Body of pancreas (tissue), 4 donors: ENCODE data around the gene RPTOR. TPM values are rescaled to one million over a fixed set of nuclear protein-coding genes. Genes with fewer than 3 reads are reported as not detected.

Source experiments
- ATAC-seq: fragments of 150-250 bp; one replicate; pipeline ENCODE4 v1.9.1; 2016
- DNase-seq, 4 donors: peaks; one replicate each; pipeline ENCODE4 v3.0.0-alpha.2; 2019
- H3K27ac ChIP-seq, 4 donors: fragments of 200-600 bp; sonication (generic); 1 replicate in 3 of 4; 2 replicates in 1 of 4; pipeline versions ENCODE4 v1.5.1 to v1.6.1; 2016 to 2019; ENCODE audit warnings: mild to moderate bottlenecking in 1 of 4, mixed read lengths in 1 of 4, moderate library complexity in 1 of 4
- H3K27me3 ChIP-seq, 2 donors: fragments of 200-600 bp; sonication (generic); one replicate each; pipeline ENCODE4 v1.6.0; 2016; ENCODE audit warnings: mild to moderate bottlenecking in 1 of 2
- H3K36me3 ChIP-seq, 2 donors: fragments of 200-600 bp; sonication (generic); replicated peaks in 1 of 2; 2 replicates each; pipeline ENCODE4 v1.5.1; 2016; ENCODE audit warnings: low read depth in 2 of 2; ENCODE audit not compliant: insufficient read depth in 1 of 2
- H3K4me1 ChIP-seq: fragments of 200-600 bp; sonication (generic); one replicate; pipeline ENCODE4 v1.6.0; 2016
- H3K4me3 ChIP-seq, 2 donors: fragments of 200-600 bp; sonication (generic); 1 replicate in 1 of 2; 2 replicates in 1 of 2; pipeline ENCODE4 v1.5.1; 2016 to 2019
- H3K9me3 ChIP-seq, 3 donors: fragments of 200-600 bp; sonication (generic); 1 replicate in 2 of 3; 2 replicates in 1 of 3; pipeline ENCODE4 v1.5.1; 2016
- CTCF ChIP-seq, 7 experiments: fragments of 450-650 bp in 4 of 7; fragments of 200-600 bp in 3 of 7; sonication (generic) in 3 of 7; IDR thresholded peaks; one replicate each; pipeline ENCODE4 v1.5.1; 2016 to 2019; ENCODE audit warnings: antibody characterized with exemption in 7 of 7
- POLR2A ChIP-seq, 3 donors: fragments of 450-650 bp; IDR thresholded peaks; one replicate each; pipeline ENCODE4 v1.6.1; 2016; ENCODE audit warnings: antibody characterized with exemption in 3 of 3, mild to moderate bottlenecking in 2 of 3
- WGBS, 2 donors: methylation state at CpG; one replicate each; pipeline ENCODE4 v1.1.5; 2017; 5-methylcytosine and 5-hydroxymethylcytosine counted together
- intact Hi-C: fragments of 100-400 bp; cut with DNase I; formaldehyde crosslinking; loops from one replicate; pipeline ENCODE4 v1.15.1; 2023
- total RNA-seq, 2 donors: library from RNA; depleted of rRNA; stranded (reverse); fragments of >200 nt; gene quantifications; one replicate each; pipeline ENCODE4 v1.1.0, GENCODE V29; 2016

Gene RPTOR
- total RNA-seq, 2 donors from 2014 or later = 22.3 to 34.3 TPM

- ATAC-seq (peak; percentile 27), DNase-seq (peak in 2 of 4 donors; percentile 6 to 35)
- no peak overlapping the region for H3K27ac ChIP-seq
- no peak overlapping the region for H3K4me3 ChIP-seq
- H3K36me3 ChIP-seq = peaks cover 0 to 8% of the 10 kb centered on the region in 2 donors
- intact Hi-C loops = no loop called here
- H3K27me3 ChIP-seq = no peaks in the 10 kb centered on the region
- no peaks in the 10 kb centered on the region for H3K4me1 ChIP-seq
- H3K9me3 ChIP-seq = no peaks in the 10 kb centered on the region
- WGBS, 2 donors = 78 to 90% methylated on average over 17 to 31 of the region's 33 CpGs
- TF ChIP-seq POLR2A (IDR thresholded peaks at IDR 0.05) (no peak), CTCF (IDR thresholded peaks at IDR 0.05) (no peak)
Observed at GRCh38 chr17:80919331-80920311, 375.0 kb downstream of the RPTOR start.

- TF ChIP-seq POLR2A (IDR thresholded peaks at IDR 0.05) (no peak), CTCF (IDR thresholded peaks at IDR 0.05) (no peak)
- 75 to 83% methylated on average over 5 to 18 of the region's 18 CpGs for WGBS, 2 donors
- intact Hi-C loops = no loop called here
- H3K4me1 ChIP-seq = no peaks in the 10 kb centered on the region
- no peak overlapping the region for H3K4me3 ChIP-seq
- peak in 1 of 4 donors; percentile 6 for DNase-seq
- peak; percentile 30 for ATAC-seq
- no peaks in the 10 kb centered on the region for H3K9me3 ChIP-seq
- no peak overlapping the region for H3K27ac ChIP-seq
- no peaks in the 10 kb centered on the region for H3K27me3 ChIP-seq
- H3K36me3 ChIP-seq = peaks cover 0 to 9% of the 10 kb centered on the region in 2 donors
Observed at GRCh38 chr17:80920441-80920840, 375.8 kb downstream of the RPTOR start.

- intact Hi-C loops = no loop called here
- no peaks in the 10 kb centered on the region for H3K27me3 ChIP-seq
- H3K36me3 ChIP-seq = peaks cover 0 to 15% of the 10 kb centered on the region in 2 donors
- H3K4me1 ChIP-seq = no peaks in the 10 kb centered on the region
- no peak overlapping the region for H3K4me3 ChIP-seq
- H3K27ac ChIP-seq = no peak overlapping the region
- no peaks in the 10 kb centered on the region for H3K9me3 ChIP-seq
- DNase-seq = peak in 1 of 4 donors; percentile 3
- TF ChIP-seq POLR2A (IDR thresholded peaks at IDR 0.05) (no peak), CTCF (IDR thresholded peaks at IDR 0.05) (no peak)
- WGBS, 2 donors = 87 to 96% methylated on average over 18 to 22 of the region's 22 CpGs
- no peak for ATAC-seq
Observed at GRCh38 chr17:80921159-80921558, 376.5 kb downstream of the RPTOR start.

- ATAC-seq = no peak
- TF ChIP-seq CTCF (IDR thresholded peaks at IDR 0.05) = no peak
- no peak for TF ChIP-seq POLR2A (IDR thresholded peaks at IDR 0.05)
- intact Hi-C loops = no loop called here
- 93% methylated on average over 9 to 27 of the region's 28 CpGs for WGBS, 2 donors
- peak in 1 of 4 donors; percentile 2 for DNase-seq
- no peak overlapping the region for H3K4me3 ChIP-seq
- H3K4me1 ChIP-seq = no peaks in the 10 kb centered on the region
- H3K27me3 ChIP-seq = no peaks in the 10 kb centered on the region
- no peaks in the 10 kb centered on the region for H3K9me3 ChIP-seq
- no peak overlapping the region for H3K27ac ChIP-seq
- H3K36me3 ChIP-seq = peaks cover 0 to 18% of the 10 kb centered on the region in 2 donors
Observed at GRCh38 chr17:80921741-80922579, 377.3 kb downstream of the RPTOR start.
